Nucleus accumbens (tissue), 56 donors: ENCODE results near the gene MRRF.
"Not testable (repeated sequence)": the region's sequence is repeated elsewhere in the genome, so short reads cannot be mapped to it uniquely, and the experiment has no call there.

ENCODE experiments used
- DNase-seq, 56 donors: peaks; one replicate each; lab custom pipeline; 2025; lab: John Stamatoyannopoulos, UW

The MRRF gene

GRCh38 chr9:122327175-122327574, 62.5 kb downstream of the MRRF start:
- no peak for DNase-seq

GRCh38 chr9:122329597-122329996, 64.9 kb downstream of the MRRF start:
- no peak for DNase-seq

GRCh38 chr9:122330466-122330865, 65.8 kb downstream of the MRRF start:
- not testable (repeated sequence) for DNase-seq

- no peak for DNase-seq
These were observed 66.8 kb downstream of the MRRF start for GRCh38 chr9:122331523-122331927.

- DNase-seq, result no peak
These were observed 67.4 kb downstream of the MRRF start for GRCh38 chr9:122332083-122332482.

GRCh38 chr9:122332644-122333043, 68.0 kb downstream of the MRRF start:
- DNase-seq, result no peak

- no peak for DNase-seq
These were observed 68.6 kb downstream of the MRRF start for GRCh38 chr9:122333169-122333808.

- DNase-seq, result no peak
These were observed 70.2 kb downstream of the MRRF start for GRCh38 chr9:122334916-122335315.

GRCh38 chr9:122336189-122336588, 71.5 kb downstream of the MRRF start:
- no peak for DNase-seq

GRCh38 chr9:122336866-122337555, 72.3 kb downstream of the MRRF start:
- DNase-seq, result peak in 1 of 56 donors; percentile 4

- DNase-seq, result no peak
These were observed 72.9 kb downstream of the MRRF start for GRCh38 chr9:122337556-122337929.

- DNase-seq, result no peak
These were observed 73.9 kb downstream of the MRRF start for GRCh38 chr9:122338536-122338935.

- DNase-seq, result peak in 10 of 56 donors; percentile 6 to 48 (median 24)
These were observed 74.3 kb downstream of the MRRF start for GRCh38 chr9:122338994-122339393.

GRCh38 chr9:122339579-122339978, 74.9 kb downstream of the MRRF start:
- no peak for DNase-seq

- no peak for DNase-seq
These were observed 75.5 kb downstream of the MRRF start for GRCh38 chr9:122340161-122340560.

- no peak for DNase-seq
These were observed 77.8 kb downstream of the MRRF start for GRCh38 chr9:122342323-122343050.

- DNase-seq, result peak in 10 of 56 donors; percentile 7 to 54 (median 19)
These were observed 82.0 kb downstream of the MRRF start for GRCh38 chr9:122346478-122347347.

GRCh38 chr9:122347348-122348287, 82.9 kb downstream of the MRRF start:
- peak in 1 of 56 donors; percentile 5 for DNase-seq

GRCh38 chr9:122348288-122348777, 83.7 kb downstream of the MRRF start:
- no peak for DNase-seq
